HFF-Myc (cell line): Measurements from ENCODE around the gene FGF7.

Source experiments
- DNase-seq: peaks from one replicate; pipeline ENCODE4 v3.0.0-alpha.2; 2011; ENCODE audit warnings: low read depth; ENCODE audit errors: extremely low read depth
- H3K4me3 ChIP-seq: replicated peaks from 2 replicates; pipeline ENCODE4 v1.5.1; 2011; ENCODE audit warnings: low read depth, mild to moderate bottlenecking, control low read depth, low read length
- CTCF ChIP-seq: IDR thresholded peaks from 2 replicates; pipeline ENCODE4 v1.5.1; 2012; ENCODE audit warnings: mild to moderate bottlenecking, low read depth, low read length, control low read depth; ENCODE audit errors: missing control alignments

The FGF7 gene

DNA sequence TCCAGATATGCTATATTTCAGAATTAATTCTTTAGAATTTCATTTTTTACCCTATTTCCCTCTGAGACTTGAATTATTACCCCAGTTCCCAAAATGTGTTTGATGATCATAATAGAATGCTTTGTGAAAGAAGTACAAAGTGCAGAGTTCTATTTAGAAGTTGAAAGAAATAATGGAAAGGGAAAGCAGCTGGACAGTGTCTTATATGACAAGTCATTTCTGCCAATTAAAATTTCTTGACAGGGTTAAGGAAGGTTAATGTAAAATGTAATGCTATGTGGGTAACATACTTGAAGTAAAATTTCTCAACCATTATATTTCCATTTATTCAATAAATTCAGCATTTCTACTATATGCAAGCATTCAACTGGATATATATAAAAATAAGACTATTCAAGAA is 33.1 kb downstream of the FGF7 start:
- no peak for DNase-seq
- TF ChIP-seq CTCF: no peak

DNA sequence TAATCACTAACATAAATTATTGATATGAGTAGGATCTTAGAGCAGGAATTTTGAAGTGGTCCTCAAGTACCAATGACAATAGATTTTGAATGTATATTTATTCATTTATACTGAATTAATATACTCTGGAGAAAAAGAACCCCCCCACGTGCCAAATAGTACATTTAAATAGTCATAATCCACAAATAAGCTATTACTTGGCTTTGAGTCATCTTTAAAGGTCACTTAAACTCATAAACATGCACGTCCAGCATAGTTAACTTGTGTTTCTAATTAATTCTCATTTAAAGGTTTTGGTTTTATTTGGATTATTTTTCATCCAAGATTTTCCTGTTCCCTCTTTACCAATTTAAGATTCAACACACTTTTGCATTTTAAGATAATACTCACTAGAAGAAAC is 35.1 kb downstream of the FGF7 start:
- peak; percentile 24 for DNase-seq
- no peak overlapping the region for H3K4me3 ChIP-seq
- TF ChIP-seq CTCF: no peak

More for the DNA sequence above, 33.1 kb downstream of the FGF7 start:
- H3K4me3 ChIP-seq: no peak overlapping the region

- H3K4me3 ChIP-seq: no peak overlapping the region
- no peak for DNase-seq
- TF ChIP-seq CTCF: no peak
These were observed 37.4 kb downstream of the FGF7 start for GRCh38 chr15:49460411-49460941.

DNA sequence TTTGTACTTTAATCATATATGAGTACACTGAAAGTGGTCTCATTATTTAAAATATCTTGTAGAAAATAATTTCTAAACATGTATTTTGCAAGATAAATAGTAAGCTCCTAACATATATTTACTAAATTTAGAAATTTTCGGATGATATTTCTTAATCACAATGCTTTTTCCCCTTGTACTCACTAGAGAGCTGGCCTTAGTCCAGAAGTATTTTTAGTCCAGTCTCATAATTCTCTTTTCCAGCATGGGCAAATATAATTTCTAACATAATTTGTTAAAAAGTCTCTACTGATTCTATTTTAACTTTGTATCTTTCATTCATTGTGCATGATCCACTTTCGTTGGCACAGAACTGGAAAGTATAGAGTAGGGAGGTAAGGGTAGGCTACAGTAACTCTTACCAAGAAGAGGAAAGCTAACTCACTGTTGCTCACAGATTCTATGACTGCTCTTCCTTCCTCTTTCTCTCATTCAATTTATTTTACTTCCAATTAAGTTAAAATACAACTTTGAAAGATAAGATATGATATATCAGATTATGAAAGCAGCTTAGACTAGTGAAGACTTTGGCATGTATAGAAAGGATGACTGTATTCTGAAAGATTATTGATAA is 39.3 kb downstream of the FGF7 start:
- no peak overlapping the region for H3K4me3 ChIP-seq
- no peak for DNase-seq
- no peak for TF ChIP-seq CTCF

DNA sequence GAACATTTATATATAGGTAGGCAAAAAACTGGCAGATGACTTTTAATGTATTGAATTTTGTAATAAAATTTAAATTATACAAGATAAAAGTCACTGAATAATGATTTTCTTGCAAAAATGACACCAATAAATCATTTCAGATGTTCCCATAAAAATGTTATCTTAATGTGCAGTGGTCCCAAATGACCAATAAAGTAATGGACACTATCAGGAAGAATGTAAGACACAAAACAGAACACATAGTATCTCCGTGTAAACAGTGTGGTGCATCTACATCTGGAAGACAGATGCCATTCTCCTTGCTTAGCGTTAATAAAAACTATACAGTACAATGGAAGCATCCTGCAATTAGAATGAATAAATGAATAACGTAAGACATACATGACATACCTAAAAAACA is 41.5 kb downstream of the FGF7 start:
- DNase-seq: peak; percentile 60
- TF ChIP-seq CTCF: no peak
- no peak overlapping the region for H3K4me3 ChIP-seq

- DNase-seq: no peak
- TF ChIP-seq CTCF: no peak
- no peak overlapping the region for H3K4me3 ChIP-seq
These were observed 43.1 kb downstream of the FGF7 start for GRCh38 chr15:49466119-49466518.
